DOHH2 (cell line): ENCODE data around the gene RBBP8.

Experiments
- H3F3A ChIP-seq: fragments of 200-600 bp; sonication (generic), shearing (Covaris generic); 2 replicates; pipeline ENCODE4 v1.6.0; 2016; ENCODE audit warnings: antibody characterized with exemption, mild to moderate bottlenecking; ENCODE audit not compliant: control insufficient read depth, insufficient read depth
- H3K27ac ChIP-seq: fragments of 200-600 bp; sonication (generic); 2 replicates; pipeline ENCODE4 v1.5.1; 2014; ENCODE audit warnings: low read depth, mild to moderate bottlenecking, low read length, moderate library complexity
- H3K27me3 ChIP-seq: fragments of 200-600 bp; sonication (generic); 2 replicates; pipeline ENCODE4 v1.6.1; 2014; ENCODE audit warnings: mild to moderate bottlenecking, low read length, mixed read lengths; ENCODE audit not compliant: control insufficient read depth
- H3K36me3 ChIP-seq: fragments of 200-600 bp; sonication (generic); 2 replicates; pipeline ENCODE4 v1.6.1; 2014; ENCODE audit warnings: mild to moderate bottlenecking, low read length, moderate library complexity, mixed read lengths; ENCODE audit not compliant: control insufficient read depth
- H3K4me1 ChIP-seq: fragments of 200-600 bp; sonication (generic); 2 replicates; pipeline ENCODE4 v1.6.1; 2014; ENCODE audit warnings: mild to moderate bottlenecking, low read length, mixed read lengths; ENCODE audit not compliant: control insufficient read depth
- H3K4me2 ChIP-seq: fragments of 200-600 bp; sonication (generic); 2 replicates; pipeline ENCODE4 v1.6.0; 2014; ENCODE audit warnings: mild to moderate bottlenecking, low read length, moderate library complexity
- H3K4me3 ChIP-seq: fragments of 200-600 bp; sonication (generic); 2 replicates; pipeline ENCODE4 v1.5.1; 2014; ENCODE audit warnings: mild to moderate bottlenecking, low read length, mixed read lengths
- H3K79me2 ChIP-seq: fragments of 200-600 bp; sonication (generic); 2 replicates; pipeline ENCODE4 v1.6.1; 2014; ENCODE audit warnings: mild to moderate bottlenecking, low read length, mixed read lengths; ENCODE audit not compliant: control insufficient read depth
- H3K9me2 ChIP-seq: fragments of 200-600 bp; sonication (generic); replicated peaks from 2 replicates; pipeline ENCODE4 v1.6.1; 2014; ENCODE audit warnings: mild to moderate bottlenecking, low read length, mixed read lengths; ENCODE audit not compliant: control insufficient read depth
- H3K9me3 ChIP-seq: fragments of 200-600 bp; sonication (generic); 2 replicates; pipeline ENCODE4 v1.6.1; 2014; ENCODE audit warnings: antibody characterized with exemption, low read length, mixed read lengths; ENCODE audit not compliant: control insufficient read depth, insufficient read depth
- H4K20me1 ChIP-seq: fragments of 200-600 bp; sonication (generic); 2 replicates; pipeline ENCODE4 v1.6.0; 2014; ENCODE audit warnings: low read depth, mild to moderate bottlenecking, antibody characterized with exemption, low read length, moderate library complexity; ENCODE audit not compliant: control insufficient read depth, insufficient read depth
- EZH2phosphoT487 ChIP-seq: fragments of 200-600 bp; sonication (generic); IDR thresholded peaks from 2 replicates; pipeline ENCODE4 v1.6.1; 2017; ENCODE audit warnings: borderline replicate concordance, mild to moderate bottlenecking, antibody characterized with exemption, low read length, moderate library complexity, mixed read lengths
- TF ChIP-seq, protein P1 (sequence below): fragments of 200-600 bp; sonication (generic); IDR thresholded peaks from one replicate; pipeline ENCODE4 v1.5.1; 2014; ENCODE audit warnings: antibody characterized with exemption, mild to moderate bottlenecking, low read depth, low read length; ENCODE audit not compliant: poor library complexity, severe bottlenecking

RBBP8 gene

DNA sequence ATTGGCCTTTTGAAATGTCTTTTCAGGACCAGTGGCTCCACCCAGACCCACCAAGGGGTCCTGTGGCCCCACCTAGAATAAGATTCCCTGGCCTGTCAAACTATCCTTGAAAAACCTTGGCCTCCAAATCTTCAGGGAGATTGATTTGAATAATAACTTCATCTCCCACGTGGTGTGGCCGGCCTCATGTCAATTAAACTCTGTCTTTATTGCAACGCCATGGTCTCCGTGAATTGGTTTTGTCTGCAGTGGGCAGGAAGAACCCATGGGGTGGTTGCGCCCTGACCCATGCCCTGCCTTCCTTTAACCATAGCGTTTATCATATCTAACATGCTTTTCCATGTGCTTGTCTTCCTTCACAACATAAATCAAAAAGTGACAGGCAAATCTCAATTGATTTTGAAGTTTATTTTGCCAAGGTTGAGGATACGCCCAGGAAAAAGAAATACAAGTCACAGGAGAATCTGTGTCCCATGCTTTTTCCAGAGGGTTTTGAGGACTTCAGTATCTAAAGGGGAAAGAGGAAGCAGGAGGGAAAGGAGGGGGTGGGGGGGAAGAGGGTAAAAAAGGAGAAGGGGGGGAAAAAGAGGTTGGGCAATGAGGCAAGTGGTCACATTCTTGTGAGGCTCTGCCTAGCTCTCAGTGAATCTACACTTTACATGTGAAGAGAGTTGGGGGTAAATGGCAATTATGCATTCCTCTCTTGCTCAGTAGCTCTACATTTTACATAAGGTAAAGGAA, 135.6 kb downstream of the RBBP8 start:
- no peaks in the 10 kb centered on the region for H3F3A ChIP-seq
- H3K4me2 ChIP-seq = no peak overlapping the region
- H3K36me3 ChIP-seq = no peaks in the 10 kb centered on the region
- no peak overlapping the region for H3K27ac ChIP-seq
- H3K9me3 ChIP-seq = no peaks in the 10 kb centered on the region
- H3K27me3 ChIP-seq = no peaks in the 10 kb centered on the region
- no peak overlapping the region for H3K4me3 ChIP-seq
- H3K4me1 ChIP-seq = peaks cover 48% of the 10 kb centered on the region
- no peaks in the 10 kb centered on the region for H3K79me2 ChIP-seq
- H4K20me1 ChIP-seq = no peaks in the 10 kb centered on the region
- no peak for TF ChIP-seq EZH2phosphoT487
- TF ChIP-seq, protein P1, sequence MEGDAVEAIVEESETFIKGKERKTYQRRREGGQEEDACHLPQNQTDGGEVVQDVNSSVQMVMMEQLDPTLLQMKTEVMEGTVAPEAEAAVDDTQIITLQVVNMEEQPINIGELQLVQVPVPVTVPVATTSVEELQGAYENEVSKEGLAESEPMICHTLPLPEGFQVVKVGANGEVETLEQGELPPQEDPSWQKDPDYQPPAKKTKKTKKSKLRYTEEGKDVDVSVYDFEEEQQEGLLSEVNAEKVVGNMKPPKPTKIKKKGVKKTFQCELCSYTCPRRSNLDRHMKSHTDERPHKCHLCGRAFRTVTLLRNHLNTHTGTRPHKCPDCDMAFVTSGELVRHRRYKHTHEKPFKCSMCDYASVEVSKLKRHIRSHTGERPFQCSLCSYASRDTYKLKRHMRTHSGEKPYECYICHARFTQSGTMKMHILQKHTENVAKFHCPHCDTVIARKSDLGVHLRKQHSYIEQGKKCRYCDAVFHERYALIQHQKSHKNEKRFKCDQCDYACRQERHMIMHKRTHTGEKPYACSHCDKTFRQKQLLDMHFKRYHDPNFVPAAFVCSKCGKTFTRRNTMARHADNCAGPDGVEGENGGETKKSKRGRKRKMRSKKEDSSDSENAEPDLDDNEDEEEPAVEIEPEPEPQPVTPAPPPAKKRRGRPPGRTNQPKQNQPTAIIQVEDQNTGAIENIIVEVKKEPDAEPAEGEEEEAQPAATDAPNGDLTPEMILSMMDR = no peak
- H3K9me2 ChIP-seq = no peaks in the 10 kb centered on the region

DNA sequence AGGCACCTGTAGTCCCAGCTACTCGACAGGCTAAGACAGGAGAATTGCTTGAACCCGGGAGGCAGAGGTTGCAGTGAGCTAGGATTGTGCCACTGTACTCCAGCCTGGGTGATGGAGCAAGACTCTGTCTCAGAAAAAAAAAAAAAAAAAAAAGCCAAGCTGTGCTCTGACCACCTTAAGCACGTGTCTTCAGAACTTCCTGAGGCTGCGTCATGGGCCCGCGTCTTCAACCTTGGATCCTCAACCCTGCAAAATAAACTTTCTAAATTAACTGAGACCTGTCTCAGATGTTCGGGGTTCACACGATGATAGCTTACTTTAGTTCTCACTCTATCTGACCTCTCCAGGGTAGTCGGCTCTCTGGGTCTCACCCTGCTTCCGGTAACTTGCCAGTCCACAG, 136.4 kb downstream of the RBBP8 start:
- no peaks in the 10 kb centered on the region for H3K27me3 ChIP-seq
- no peaks in the 10 kb centered on the region for H3F3A ChIP-seq
- no peaks in the 10 kb centered on the region for H3K36me3 ChIP-seq
- no peaks in the 10 kb centered on the region for H4K20me1 ChIP-seq
- no peak overlapping the region for H3K27ac ChIP-seq
- no peak overlapping the region for H3K4me2 ChIP-seq
- no peaks in the 10 kb centered on the region for H3K9me3 ChIP-seq
- no peaks in the 10 kb centered on the region for H3K79me2 ChIP-seq
- TF ChIP-seq, protein P1 = no peak
- TF ChIP-seq EZH2phosphoT487 = no peak
- H3K4me3 ChIP-seq = no peak overlapping the region
- H3K4me1 ChIP-seq = peaks cover 51% of the 10 kb centered on the region
- H3K9me2 ChIP-seq = no peaks in the 10 kb centered on the region

DNA sequence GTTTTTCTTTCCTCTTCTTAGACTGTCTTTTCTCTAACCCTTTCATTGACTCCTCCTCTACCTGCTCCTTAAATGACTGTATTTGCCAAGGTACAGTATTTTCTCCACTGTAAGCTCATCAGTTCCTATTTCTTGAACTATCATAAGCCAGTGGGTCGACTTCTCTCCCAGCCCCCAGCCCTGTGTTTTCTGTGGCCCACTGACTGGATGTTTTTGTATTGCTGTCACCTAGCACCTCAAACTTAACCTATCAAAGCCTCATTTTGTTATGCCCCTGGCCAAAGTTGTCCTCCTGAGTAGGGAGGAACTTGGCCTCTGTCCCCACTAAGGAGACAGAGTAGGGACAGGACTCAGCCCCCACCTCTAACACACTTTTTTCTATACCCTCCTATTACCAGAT, 136.8 kb downstream of the RBBP8 start:
- no peaks in the 10 kb centered on the region for H3K9me2 ChIP-seq
- H3K4me3 ChIP-seq = no peak overlapping the region
- no peaks in the 10 kb centered on the region for H4K20me1 ChIP-seq
- H3K27ac ChIP-seq = no peak overlapping the region
- H3K4me2 ChIP-seq = no peak overlapping the region
- no peaks in the 10 kb centered on the region for H3K79me2 ChIP-seq
- no peaks in the 10 kb centered on the region for H3K27me3 ChIP-seq
- no peaks in the 10 kb centered on the region for H3K36me3 ChIP-seq
- peaks cover 51% of the 10 kb centered on the region for H3K4me1 ChIP-seq
- no peaks in the 10 kb centered on the region for H3K9me3 ChIP-seq
- H3F3A ChIP-seq = no peaks in the 10 kb centered on the region
- TF ChIP-seq EZH2phosphoT487 = no peak
- TF ChIP-seq, protein P1 = no peak
